Loucy (cell line): Measurements from ENCODE around the gene FRMD5.
"Not testable (repeated sequence)": the region's sequence is repeated elsewhere in the genome, so short reads cannot be mapped to it uniquely, and the experiment has no call there.

ENCODE experiments used
- CTCF ChIP-seq: fragments of 200-600 bp; sonication (generic); conservative IDR thresholded peaks from 2 replicates; pipeline ENCODE4 v1.5.1; 2014; ENCODE audit warnings: mild to moderate bottlenecking, antibody characterized with exemption, low read length
- EZH2phosphoT487 ChIP-seq: fragments of 200-600 bp; IDR thresholded peaks from 2 replicates; pipeline ENCODE4 v1.6.1; 2018; ENCODE audit warnings: antibody characterized with exemption, mild to moderate bottlenecking, moderate library complexity, borderline replicate concordance

GRCh38 chr15:44227001-44227400 lies 31.9 kb upstream of the FRMD5 start:
- not testable (repeated sequence) for TF ChIP-seq CTCF, EZH2phosphoT487
